DMS153 (cell line): ENCODE measurements around the gene TRIM33.
"Not testable (repeated sequence)": the region's sequence is repeated elsewhere in the genome, so short reads cannot be mapped to it uniquely, and the experiment has no call there.

Experiments
- DNase-seq: peaks from one replicate; lab custom pipeline; 2025; lab: John Stamatoyannopoulos, UW

TRIM33 gene

DNA sequence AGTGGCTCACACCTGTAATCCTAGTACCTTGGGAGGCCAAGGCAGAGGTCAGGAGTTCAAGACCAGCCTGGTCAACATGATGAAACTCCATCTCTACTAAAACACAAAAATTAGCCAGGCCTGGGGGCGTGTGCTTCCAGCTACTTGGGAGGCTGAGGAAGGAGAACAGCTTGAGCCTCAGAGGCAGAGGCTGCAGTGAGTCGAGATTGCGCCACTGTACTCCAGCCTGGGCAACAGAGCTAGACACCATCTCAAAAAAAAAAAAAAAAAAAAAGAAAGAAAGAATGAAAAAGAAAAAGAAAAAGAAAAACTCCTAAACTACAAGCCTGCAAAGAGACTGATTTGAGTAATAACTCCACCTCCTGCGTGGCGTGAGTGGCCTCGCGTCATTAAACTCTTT lies 92.1 kb downstream of the TRIM33 start:
- DNase-seq, result not testable (repeated sequence)

DNA sequence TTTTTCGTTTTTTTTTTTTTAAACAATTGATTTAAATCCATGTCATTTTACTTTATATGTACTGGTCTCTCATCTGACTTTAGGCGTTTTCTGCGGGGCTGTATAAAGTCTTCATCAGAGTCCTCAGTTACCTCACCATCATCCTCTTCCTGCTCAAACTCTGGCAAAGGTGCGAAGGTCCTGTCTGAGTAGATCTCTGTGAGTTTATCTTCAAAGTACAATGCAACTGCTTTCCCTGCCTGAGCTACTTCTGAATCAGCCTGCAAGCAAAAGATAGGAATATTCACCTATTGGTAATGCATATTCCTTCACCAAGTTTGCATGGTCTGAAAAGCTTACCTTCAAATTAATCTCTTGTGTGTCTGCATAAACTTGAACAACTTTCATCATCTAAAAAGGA lies 113.4 kb downstream of the TRIM33 start:
- DNase-seq, result no peak

DNA sequence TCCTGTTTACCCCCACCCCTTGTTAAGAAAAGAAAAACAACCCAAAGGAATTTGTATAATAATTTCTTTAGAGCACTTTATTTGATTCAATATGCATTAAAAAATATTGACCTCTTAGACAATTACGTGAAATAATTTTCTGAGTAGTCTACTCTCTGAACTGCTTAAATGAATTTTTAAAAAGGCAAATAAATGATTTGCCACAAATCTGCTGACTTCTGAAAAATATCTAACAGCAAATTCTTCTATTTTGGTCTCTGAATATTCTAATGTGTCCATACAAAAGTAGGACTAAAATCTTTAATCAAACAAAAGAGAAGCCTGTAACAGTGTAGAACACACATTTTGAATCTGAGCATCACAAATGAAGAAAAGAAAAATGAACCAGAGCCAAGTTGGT lies 115.1 kb downstream of the TRIM33 start:
- no peak for DNase-seq

DNA sequence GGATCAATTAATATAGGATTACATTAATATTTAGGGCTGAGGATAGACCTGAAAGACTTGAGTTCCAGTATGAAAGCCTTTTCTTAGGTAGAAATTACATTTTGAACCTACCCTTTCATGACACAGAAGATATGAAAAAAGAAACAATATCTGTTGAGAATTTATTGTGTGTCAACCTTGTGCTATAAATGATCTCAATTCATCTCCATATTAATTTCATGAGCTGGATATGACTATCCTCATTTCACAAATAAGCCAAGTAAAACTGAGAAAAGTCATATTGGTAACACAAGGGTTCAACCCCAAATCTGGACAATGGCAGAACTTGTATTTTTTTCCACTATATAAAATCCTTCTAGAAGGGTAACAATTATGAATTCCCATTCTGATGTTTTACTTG lies 120.0 kb downstream of the TRIM33 start:
- no peak for DNase-seq

DNA sequence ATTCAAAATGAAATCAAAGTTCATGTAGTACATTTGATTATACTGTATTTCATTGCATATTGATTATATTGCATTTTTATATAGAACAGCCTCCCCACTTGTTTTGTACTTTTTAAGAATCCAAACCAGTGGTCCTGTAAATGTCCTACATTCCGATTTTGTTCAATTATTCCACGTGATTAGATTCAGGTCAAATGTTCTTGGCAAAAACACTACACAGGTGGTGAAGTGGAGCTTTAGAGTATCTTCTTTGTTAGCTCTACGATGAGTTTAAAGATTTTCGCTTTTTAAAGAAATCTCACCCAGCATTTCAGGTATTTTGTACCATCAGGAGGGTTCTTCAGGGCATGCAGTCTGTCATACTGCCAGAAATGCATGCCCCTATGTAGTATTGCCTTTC lies 120.6 kb downstream of the TRIM33 start:
- no peak for DNase-seq

DNA sequence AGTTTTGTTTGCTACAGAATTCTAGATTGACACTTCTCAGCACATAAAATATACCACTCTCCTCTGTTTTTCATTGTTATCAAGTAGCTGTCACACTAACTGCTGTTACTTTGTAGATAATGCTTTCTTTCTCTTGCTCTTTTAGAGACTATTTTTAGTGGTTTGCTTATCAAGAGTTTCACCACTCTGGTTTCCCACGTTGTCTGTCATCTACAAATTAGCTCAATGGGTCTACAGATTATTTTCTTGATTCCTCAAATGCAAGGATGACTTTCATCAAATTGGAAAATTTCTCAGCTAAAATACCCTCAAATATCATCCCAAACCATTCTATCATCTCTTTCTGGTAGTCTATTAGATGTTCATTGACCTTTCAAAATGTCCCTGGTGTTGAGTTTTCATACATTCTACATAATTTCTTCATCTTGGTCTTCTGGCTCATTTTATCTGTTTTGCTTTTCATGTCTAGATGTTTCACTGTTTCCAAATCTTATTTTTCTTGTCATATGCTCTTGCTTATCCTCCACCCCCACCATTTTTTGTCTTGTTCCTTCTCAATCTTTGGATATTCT lies 122.5 kb downstream of the TRIM33 start:
- no peak for DNase-seq

DNA sequence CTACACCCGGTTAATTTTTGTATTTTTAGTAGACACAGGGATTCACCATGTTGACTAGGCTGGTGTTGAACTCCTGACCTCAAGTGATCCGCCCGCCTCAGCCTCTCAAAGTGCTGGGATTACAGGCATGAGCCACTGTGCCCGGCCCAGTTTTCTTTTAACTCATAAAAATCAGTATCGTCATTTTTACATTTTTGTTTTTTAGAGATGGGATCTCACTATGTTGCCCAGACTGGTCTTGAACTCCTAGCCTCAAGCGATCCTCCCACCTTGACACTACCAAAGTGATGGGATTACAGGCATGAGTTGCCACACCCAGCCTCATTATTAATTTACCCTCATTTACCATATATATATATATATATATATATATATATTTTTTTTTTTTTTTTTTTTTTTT lies 123.4 kb downstream of the TRIM33 start:
- DNase-seq, result not testable (repeated sequence)

DNA sequence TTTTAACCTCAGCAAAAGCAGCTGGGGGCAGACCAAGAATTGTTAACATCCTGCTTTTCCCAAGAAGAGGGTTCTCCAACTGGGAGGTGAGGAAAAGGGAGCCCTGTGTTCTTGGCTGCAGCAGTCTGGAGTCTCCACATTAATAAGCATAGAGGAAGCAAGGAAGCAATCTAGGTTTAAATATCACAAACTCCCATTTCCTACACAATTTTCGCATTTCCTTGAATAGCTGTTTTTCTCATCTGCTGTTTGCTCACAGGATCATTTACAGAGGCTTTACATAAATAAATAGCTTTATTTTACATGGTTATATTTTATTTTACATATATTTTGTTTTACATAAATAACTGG lies 124.0 kb downstream of the TRIM33 start:
- DNase-seq, result no peak

DNA sequence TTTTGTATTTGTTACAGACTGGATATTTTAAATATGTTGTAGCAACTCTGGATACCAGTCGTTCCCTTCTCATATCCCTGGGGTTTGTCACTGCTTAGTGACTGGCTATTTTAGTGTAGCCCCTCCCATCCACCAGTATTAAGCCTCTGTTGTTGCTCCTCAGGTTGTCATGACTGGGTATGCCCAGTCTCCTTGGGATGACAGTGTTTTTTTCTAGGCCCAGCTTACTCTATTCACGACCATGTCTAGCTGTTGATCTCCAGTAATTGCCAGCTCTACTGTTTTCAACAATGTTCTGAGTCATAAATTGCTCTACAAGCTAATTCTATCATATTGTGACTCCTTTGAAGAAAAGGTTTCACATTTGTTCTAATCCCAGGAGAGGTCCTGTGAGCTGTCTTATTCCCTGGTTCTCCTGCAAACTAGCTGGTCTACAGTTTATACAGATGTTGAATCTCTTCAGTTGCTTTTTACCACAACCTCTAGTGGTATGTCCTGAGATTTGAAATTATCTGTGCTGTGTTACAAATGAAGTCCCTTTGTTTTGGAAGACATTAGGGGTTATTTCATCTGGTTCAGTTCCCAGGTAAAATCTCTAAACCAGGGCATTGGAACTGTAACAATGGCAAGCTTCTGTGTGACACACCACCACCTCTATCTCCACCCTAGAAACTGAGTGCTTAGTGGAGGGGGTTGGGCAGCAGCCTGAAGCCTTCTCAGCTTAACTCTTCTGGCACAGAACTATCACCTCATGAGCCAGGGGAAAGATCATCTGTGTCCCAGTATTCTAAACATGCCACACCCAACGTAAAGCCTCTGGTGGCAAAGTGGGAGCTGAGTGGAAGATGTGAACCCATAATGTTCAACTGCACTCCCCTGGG lies 124.6 kb downstream of the TRIM33 start:
- no peak for DNase-seq

DNA sequence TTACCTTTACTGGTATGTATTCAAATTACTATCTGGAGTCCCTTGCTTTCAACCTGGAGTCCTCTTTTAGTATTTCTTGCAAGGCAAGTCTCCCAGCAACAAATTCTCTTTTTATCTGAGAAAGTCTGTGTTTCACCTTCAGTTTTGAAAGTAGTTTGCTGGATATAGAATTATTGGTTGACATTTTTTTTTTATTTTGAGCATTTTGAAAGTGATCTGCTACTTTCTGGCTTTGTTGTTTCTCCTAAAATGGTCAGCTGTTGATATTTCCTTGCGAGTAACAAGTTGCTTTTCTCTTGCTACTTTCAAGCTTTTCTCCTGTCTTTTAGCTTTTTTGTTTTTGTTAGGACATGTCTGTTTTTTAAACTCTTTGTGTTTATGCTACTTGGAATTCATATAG lies 126.1 kb downstream of the TRIM33 start:
- DNase-seq, result no peak

DNA sequence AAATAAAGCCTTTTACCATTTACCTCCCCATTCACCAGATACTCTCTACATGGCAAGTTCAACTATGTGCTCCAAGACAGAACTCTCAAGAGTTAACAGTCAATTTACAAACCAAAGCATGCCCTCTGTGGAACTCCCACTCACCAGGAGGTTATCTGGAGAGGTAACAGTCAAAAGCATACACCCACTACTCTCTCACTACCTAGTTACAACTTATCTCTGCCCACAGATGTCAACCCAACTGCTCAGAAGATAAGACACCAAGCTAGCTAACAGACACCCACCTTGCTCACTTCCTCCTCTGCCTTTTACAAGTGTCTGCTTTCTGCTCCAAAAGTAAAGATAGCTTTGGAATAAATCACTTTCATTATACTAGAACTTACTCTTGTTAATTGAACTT lies 131.0 kb downstream of the TRIM33 start:
- no peak for DNase-seq

DNA sequence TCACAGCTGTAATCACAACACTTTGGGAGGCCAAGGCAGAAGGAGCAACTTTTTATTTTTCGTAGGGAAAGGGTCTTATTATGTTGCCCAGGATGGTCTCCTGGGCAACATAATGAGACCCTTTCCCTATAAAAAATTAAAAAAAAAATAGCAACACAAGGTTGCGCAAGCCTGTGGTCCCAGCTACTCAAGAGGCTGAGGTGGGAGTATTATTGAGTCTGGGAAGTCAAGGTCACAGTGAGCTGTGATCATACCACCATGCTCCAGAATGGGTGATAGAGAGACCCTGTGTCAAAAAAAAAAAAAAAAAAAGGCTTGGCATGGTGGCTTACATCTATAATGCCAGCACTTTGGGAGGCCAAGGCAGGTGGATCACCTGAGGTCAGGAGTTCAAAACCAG lies 131.6 kb downstream of the TRIM33 start:
- DNase-seq, result no peak

DNA sequence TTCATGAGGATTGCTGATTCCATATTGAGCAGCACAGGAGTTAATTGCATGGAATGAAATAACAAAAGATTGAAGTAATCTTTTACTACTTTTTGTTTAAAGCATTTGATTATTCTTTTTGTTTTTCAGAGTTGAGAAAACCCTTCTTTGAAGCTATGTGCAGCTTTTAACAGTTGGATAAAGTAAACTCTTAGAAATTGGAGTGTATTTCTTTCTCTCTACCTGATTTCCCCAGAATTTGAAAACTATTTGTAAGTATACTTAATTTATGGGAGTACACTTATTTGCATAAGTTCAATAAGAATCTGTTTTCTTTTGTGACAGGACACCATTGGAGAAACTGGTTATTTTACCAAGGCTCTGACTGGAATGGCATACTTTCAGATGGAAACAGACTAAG lies 133.6 kb downstream of the TRIM33 start:
- no peak for DNase-seq

DNA sequence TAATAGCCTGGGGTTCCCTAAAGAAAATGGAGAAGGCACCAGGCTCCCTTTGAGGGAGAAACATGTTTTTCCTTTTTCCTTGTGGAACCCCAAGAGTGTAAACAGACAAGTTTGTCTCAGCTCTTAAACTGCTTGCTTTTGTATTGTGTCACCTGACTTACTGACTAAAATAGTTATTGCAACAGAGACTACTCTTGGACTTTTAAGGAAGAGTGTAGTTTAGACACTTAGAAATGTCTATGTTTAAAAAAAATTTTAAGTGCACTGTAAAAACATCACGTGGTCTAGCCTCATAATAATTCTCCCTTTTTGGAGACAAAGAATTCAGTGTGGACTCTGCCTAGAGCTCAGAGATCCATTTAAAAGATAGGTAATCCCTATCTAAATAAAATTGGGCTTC lies 141.1 kb downstream of the TRIM33 start:
- no peak for DNase-seq

DNA sequence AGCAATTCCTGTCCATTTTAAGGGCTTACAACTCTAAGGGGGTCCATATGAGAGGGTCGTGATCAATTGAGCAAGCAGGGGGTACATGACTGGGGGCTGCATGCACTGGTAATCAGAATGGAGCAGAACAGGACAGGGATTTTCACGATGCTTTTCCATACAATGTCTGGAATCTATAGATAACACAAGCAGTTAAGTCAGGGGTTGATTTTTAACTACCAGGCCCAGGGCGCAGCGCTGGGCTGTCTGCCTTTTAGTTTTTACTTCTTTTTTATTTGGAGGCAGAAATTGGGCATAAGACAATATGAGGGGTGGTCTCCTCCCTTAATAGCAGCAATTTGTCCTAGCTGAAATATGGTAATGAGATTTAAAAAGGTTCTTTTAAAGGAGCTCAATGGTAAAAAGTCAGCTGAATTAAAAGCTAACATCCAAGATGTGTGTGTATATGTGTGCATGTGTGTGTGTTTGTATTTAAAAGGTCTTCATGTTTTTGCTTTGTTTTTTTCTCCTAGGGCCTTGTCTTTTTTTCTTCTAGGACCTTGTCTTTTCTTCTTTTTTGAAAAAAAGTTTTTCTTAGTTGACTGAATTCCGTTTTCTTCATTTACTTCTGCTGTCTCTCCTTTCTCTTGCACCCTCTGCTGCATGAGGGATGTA lies 141.6 kb downstream of the TRIM33 start:
- not testable (repeated sequence) for DNase-seq

DNA sequence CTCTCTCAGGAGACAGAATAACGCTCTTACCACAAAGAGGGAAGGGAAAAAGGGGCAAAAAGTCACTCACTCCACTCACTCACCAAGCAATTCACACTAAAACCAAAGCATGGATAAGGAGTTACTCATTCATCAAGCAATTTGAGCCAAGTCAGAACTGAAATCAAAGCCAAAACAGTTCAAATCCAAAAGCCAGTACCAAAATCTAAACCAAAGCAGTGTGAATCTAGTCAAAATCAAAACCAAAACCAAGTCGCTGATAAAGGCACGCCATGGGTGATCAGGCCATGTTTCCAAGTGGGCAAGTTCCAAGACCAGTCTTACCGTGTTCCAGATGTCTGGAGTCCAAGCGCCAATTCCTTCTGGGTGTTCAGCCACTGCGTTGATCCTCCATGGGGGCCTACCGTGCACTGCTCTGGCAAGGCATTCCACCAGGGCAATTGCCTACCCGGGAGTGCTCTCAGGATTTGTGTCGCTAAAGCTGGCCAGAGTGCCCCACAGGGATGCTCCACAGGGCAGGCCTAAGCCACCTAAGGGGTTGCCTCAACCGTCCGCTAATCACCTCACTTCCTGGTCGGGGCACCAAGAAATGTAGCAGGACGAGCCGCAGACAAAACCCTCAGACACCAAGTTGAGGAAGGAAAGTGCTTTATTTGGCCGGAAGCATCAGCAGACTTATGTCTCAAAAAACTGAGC lies 142.3 kb downstream of the TRIM33 start:
- no peak for DNase-seq

DNA sequence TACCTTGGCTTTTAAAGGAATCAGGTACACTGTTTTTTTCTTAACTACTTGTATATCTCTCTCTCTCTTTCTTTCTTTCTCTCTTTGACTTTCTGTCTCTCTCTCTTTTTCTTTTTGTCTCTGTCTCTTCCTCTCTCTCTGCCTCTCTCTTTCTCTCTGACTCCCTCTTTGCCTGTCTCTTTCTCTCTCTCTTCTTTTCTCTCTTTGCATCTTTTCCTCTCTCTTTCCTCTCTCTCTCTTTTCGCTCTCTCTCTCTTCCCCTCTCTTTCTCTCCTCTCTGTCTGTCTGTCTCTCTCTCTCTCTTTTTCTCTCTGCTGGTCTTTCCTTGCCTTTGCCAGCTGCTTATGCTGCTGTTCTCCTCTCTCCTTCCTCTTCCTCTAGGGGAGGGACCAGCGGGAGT lies 143.2 kb downstream of the TRIM33 start:
- no peak for DNase-seq

DNA sequence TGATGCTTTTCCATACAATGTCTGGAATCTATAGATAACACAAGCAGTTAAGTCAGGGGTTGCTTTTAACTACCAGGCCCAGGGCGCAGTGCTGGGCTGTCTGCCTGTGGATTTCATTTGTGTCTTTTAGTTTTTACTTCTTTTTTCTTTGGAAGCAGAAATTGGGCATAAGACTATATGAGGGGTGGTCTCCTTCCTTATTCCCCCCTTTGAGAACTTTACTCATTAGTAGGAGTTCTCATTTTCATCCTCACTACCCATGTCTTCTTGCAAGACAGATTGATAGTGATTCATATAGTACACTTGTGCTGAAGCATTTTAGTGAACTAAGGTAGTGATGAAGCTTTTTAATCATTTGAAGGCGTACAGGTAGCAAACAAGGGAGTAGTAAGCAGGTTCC lies 147.8 kb downstream of the TRIM33 start:
- DNase-seq, result not testable (repeated sequence)

DNA sequence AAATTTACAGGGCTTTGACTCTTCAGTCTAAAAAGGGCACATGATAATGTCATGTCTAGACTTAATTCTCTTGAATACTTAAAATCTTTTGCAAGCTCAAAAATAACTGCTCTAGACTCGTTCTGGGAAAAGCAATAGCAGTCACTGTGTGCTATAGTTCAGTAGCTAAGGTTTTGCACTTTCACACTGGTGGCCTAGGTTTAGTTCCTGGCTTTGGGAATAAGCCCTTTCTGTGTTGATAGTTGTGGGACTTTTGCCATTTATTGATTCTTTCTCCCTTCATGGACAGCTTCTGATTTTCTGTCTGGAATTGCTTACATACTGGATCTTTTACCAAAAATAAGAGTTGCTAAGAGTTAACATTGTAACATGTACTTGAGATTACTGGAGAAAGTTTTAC lies 151.2 kb downstream of the TRIM33 start:
- DNase-seq, result no peak

DNA sequence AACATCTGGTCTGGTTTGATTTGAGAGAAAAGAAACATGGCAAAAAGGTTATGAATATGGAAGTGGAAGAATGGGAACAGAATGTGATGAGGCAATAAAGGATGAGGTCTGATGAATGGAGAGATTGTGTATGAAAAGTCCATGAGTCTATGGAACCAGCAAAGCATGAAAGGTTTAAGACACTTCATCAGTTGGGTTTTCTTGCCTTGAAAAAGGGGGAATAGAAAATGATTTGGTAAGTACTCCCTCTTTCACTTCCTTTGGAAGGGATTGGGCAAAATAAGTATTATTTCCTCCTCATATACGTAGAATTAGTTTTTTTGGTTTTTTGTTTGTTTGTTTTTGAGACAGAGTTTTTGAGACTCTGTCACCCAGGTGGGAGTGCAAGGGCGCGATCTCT lies 155.8 kb downstream of the TRIM33 start:
- DNase-seq, result no peak

DNA sequence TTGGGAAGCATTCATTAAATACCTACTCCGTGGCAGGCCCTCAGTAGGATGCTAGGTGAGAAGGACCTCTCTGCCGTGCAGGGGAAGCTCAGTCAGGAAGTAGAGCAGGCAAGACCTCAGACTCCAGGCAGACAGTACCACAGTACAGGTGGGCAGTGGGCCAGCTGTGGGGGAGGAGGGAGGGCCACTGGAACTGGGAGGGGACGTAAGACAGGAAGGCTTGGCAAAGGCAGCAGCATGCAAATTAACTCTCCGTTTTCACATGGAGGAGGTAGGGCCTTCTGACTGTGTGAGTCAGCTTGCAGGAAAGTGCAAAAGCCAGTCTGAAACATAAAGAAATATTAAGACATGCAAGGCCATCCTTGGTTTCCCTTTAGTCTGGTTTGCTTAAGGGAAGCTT lies 157.7 kb downstream of the TRIM33 start:
- DNase-seq, result peak; percentile 26

DNA sequence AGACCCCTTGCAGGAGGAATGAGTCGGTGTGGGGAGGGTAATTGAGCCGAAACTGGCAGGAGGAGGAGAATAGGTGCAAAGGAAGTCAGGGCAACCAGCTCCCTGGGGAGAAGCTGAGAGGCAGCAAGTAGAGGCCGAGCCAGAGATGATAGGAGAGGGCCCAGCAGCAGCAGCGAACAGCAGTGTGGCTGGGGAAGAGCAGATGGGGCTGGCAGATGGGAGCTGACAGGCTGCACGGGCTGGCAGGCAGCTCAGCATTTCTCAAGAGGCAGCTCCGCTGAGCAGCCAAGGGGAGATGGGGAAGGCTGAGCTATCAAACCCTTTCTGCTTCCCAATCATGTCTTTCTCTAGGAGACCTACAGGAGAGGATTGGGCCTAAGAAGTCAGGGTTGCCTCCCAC lies 158.2 kb downstream of the TRIM33 start:
- peak; percentile 5 for DNase-seq
